Thymus (tissue), 11 donors: ENCODE measurements around the gene ICOS. TPM values are rescaled to one million over a fixed set of nuclear protein-coding genes. Genes with fewer than 3 reads are reported as not detected.
A peak's percentile ranks its signal among the peaks of the same experiment; 100 is the strongest.
"Not testable (repeated sequence)": the region's sequence is repeated elsewhere in the genome, so short reads cannot be mapped to it uniquely, and the experiment has no call there.

Experiments used
- DNase-seq, 9 donors: peaks; one replicate each; pipeline ENCODE4 v3.0.0-alpha.2; 2013; ENCODE audit warnings: low spot score in 9 of 9, low read depth in 6 of 9, missing footprints in 1 of 9
- H3K27ac ChIP-seq, 2 donors: one replicate each; pipeline ENCODE4 v1.5.1; 2013; ENCODE audit warnings: control low read depth in 1 of 2, low read depth in 1 of 2, low read length in 1 of 2, mild to moderate bottlenecking in 1 of 2, moderate library complexity in 1 of 2
- H3K27me3 ChIP-seq, 2 donors: one replicate each; pipeline ENCODE4 v1.5.1; 2013; ENCODE audit warnings: low read length in 1 of 2; ENCODE audit not compliant: control insufficient read depth in 2 of 2, insufficient read depth in 1 of 2
- H3K36me3 ChIP-seq, 2 donors: one replicate each; pipeline ENCODE4 v1.5.1; 2013; ENCODE audit warnings: low read length in 1 of 2, mild to moderate bottlenecking in 1 of 2, moderate library complexity in 1 of 2; ENCODE audit not compliant: control insufficient read depth in 2 of 2, insufficient read depth in 2 of 2
- H3K4me1 ChIP-seq, 2 donors: one replicate each; pipeline ENCODE4 v1.5.1; 2013; ENCODE audit warnings: low read length in 2 of 2; ENCODE audit not compliant: control insufficient read depth in 2 of 2, insufficient read depth in 2 of 2
- H3K4me3 ChIP-seq, 2 donors: one replicate each; pipeline ENCODE4 v1.5.1; 2013; ENCODE audit warnings: low read length in 2 of 2, control low read depth in 1 of 2, mild to moderate bottlenecking in 1 of 2
- H3K9me3 ChIP-seq, 2 donors: one replicate each; pipeline ENCODE4 v1.5.1; 2013; ENCODE audit warnings: low read length in 1 of 2, mild to moderate bottlenecking in 1 of 2; ENCODE audit not compliant: control insufficient read depth in 2 of 2, insufficient read depth in 1 of 2
- WGBS: extraction: QIAGEN DNeasy Blood & Tissue Kit; methylation state at CpG from one replicate; pipeline ENCODE4 v1.1.7; 2013; 5-methylcytosine and 5-hydroxymethylcytosine counted together
- polyA plus RNA-seq: library from polyadenylated mRNA; stranded (reverse); fragments of 200-250 nt; gene quantifications from one replicate; pipeline ENCODE4 v1.2.3, GENCODE V29; 2013
- total RNA-seq: library from RNA; stranded (reverse); fragments of 120-200 nt; gene quantifications from one replicate; pipeline ENCODE4 v1.2.4, GENCODE V29; 2013
- donor health status: healthy.

ICOS gene
- total and polyA plus RNA-seq, 2 donors = 16.9 to 67.8 TPM

- Histone ChIP-seq H3K4me1 (peaks cover 15% of the 10 kb centered on the region in 2 donors), H3K27ac (no peak overlapping the region), H3K27me3 (no peaks in the 10 kb centered on the region), H3K36me3 (no peaks in the 10 kb centered on the region), H3K9me3 (peaks cover 0 to 2% of the 10 kb centered on the region in 2 donors), H3K4me3 (no peak overlapping the region)
- DNase-seq = peak in 1 of 9 donors; percentile 58
Measured at GRCh38 chr2:203928849-203929248, 7.7 kb upstream of the ICOS start.

GRCh38 chr2:203931262-203931661 lies 5.3 kb upstream of the ICOS start:
- 86% methylated on average over 3 of the region's 3 CpGs for WGBS
- not testable (repeated sequence) for H3K27ac ChIP-seq, H3K9me3 ChIP-seq, H3K36me3 ChIP-seq, H3K27me3 ChIP-seq, DNase-seq, H3K4me3 ChIP-seq
- peaks cover 34 to 36% of the 10 kb centered on the region in 2 donors for H3K4me1 ChIP-seq

GRCh38 chr2:203934041-203934492 lies 2.5 kb upstream of the ICOS start:
- 10% methylated on average over 5 of the region's 5 CpGs for WGBS

GRCh38 chr2:203934711-203935438 lies 1.7 kb upstream of the ICOS start:
- Histone ChIP-seq H3K27me3 (no peaks in the 10 kb centered on the region), H3K4me3 (no peak overlapping the region), H3K36me3 (no peaks in the 10 kb centered on the region), H3K9me3 (peaks cover 0 to 2% of the 10 kb centered on the region in 2 donors), H3K4me1 (peaks cover 48 to 50% of the 10 kb centered on the region in 2 donors), H3K27ac (peak overlapping the region; percentile 75 to 79)
- DNase-seq = no peak
- 82% methylated on average over 8 of the region's 8 CpGs for WGBS

More at GRCh38 chr2:203934041-203934492, 2.5 kb upstream of the ICOS start:
- DNase-seq = peak in 2 of 9 donors; percentile 30 to 70
- H3K4me1 ChIP-seq = peaks cover 45 to 46% of the 10 kb centered on the region in 2 donors
- peaks cover 0 to 2% of the 10 kb centered on the region in 2 donors for H3K9me3 ChIP-seq
- no peaks in the 10 kb centered on the region for H3K27me3 ChIP-seq
- no peaks in the 10 kb centered on the region for H3K36me3 ChIP-seq
- no peak overlapping the region for H3K4me3 ChIP-seq
- peak overlapping the region; percentile 79 to 83 for H3K27ac ChIP-seq

GRCh38 chr2:203935568-203935967 lies 995 bp upstream of the ICOS start:
- Histone ChIP-seq H3K36me3 (no peaks in the 10 kb centered on the region), H3K4me1 (peaks cover 48 to 50% of the 10 kb centered on the region in 2 donors), H3K27me3 (no peaks in the 10 kb centered on the region), H3K9me3 (peaks cover 0 to 2% of the 10 kb centered on the region in 2 donors), H3K4me3 (no peak overlapping the region), H3K27ac (peak overlapping the region; percentile 75 to 79)
- no peak for DNase-seq
- 98% methylated on average over 4 of the region's 4 CpGs for WGBS

- peaks cover 48 to 50% of the 10 kb centered on the region in 2 donors for H3K4me1 ChIP-seq
- peaks cover 0 to 2% of the 10 kb centered on the region in 2 donors for H3K9me3 ChIP-seq
- WGBS = 61% methylated on average over 1 of the region's 1 CpG
- H3K27me3 ChIP-seq = no peaks in the 10 kb centered on the region
- no peaks in the 10 kb centered on the region for H3K36me3 ChIP-seq
- peak overlapping the region; percentile 49 to 61 for H3K4me3 ChIP-seq
- peak overlapping the region; percentile 74 to 82 for H3K27ac ChIP-seq
- no peak for DNase-seq
Measured at GRCh38 chr2:203936949-203937348, 386 bp downstream of the ICOS start.

- 81% methylated on average over 1 of the region's 1 CpG for WGBS
- no peaks in the 10 kb centered on the region for H3K9me3 ChIP-seq
- peak in 1 of 9 donors; percentile 52 for DNase-seq
- no peaks in the 10 kb centered on the region for H3K27me3 ChIP-seq
- H3K4me3 ChIP-seq = peak overlapping the region; percentile 49 to 61
- H3K27ac ChIP-seq = peak overlapping the region in 1 of 2 donors; percentile 82
- peaks cover 43 to 45% of the 10 kb centered on the region in 2 donors for H3K4me1 ChIP-seq
- H3K36me3 ChIP-seq = no peaks in the 10 kb centered on the region
Measured at GRCh38 chr2:203937788-203938187, 1.2 kb downstream of the ICOS start.

- Histone ChIP-seq H3K4me1 (peaks cover 22 to 23% of the 10 kb centered on the region in 2 donors), H3K4me3 (peak overlapping the region; percentile 36 to 49), H3K9me3 (peaks cover 0 to 9% of the 10 kb centered on the region in 2 donors), H3K36me3 (peaks cover 0 to 5% of the 10 kb centered on the region in 2 donors), H3K27me3 (no peaks in the 10 kb centered on the region), H3K27ac (no peak overlapping the region)
- WGBS = 49% methylated on average over 4 of the region's 4 CpGs
- DNase-seq = no peak
Measured at GRCh38 chr2:203940039-203940438, 3.5 kb downstream of the ICOS start.

GRCh38 chr2:203943493-203944382 lies 7.2 kb downstream of the ICOS start:
- not testable (repeated sequence) for H3K27me3 ChIP-seq, H3K9me3 ChIP-seq, DNase-seq, H3K36me3 ChIP-seq, H3K27ac ChIP-seq, H3K4me3 ChIP-seq
- H3K4me1 ChIP-seq = peaks cover 8 to 11% of the 10 kb centered on the region in 2 donors
- 95% methylated on average over 7 of the region's 7 CpGs for WGBS
